Keratinocyte (primary cell): ENCODE measurements around the gene CHD8. TPM values are rescaled to one million over a fixed set of nuclear protein-coding genes. Genes with fewer than 3 reads are reported as not detected.

ENCODE experiments used
- DNase-seq: peaks from one replicate; pipeline ENCODE4 v3.0.0-alpha.2; 2011; ENCODE audit warnings: low read depth, missing footprints, low spot score
- FAIRE-seq: peaks from 2 replicates; lab custom pipeline; 2011; peaks lifted over from hg19 to GRCh38; lab: Jason Lieb, UNC
- H2AFZ ChIP-seq: 2 replicates; pipeline ENCODE4 v1.6.0; 2012; ENCODE audit warnings: low read length, control low read depth, inconsistent platforms; ENCODE audit not compliant: control insufficient read depth
- H3K27ac ChIP-seq: 2 replicates; pipeline ENCODE4 v1.5.1; 2011; ENCODE audit warnings: low read length; ENCODE audit not compliant: control insufficient read depth, insufficient read depth
- H3K27me3 ChIP-seq: 3 replicates; pipeline ENCODE4 v1.6.0; 2011; ENCODE audit warnings: low read length; ENCODE audit not compliant: control insufficient read depth, insufficient read depth; ENCODE audit errors: extremely low read depth
- H3K36me3 ChIP-seq, 2 experiments: 2 replicates in 1 of 2; 3 replicates in 1 of 2; pipeline ENCODE4 v1.5.1; 2011; ENCODE audit warnings: low read length in 2 of 2, mild to moderate bottlenecking in 1 of 2; ENCODE audit not compliant: control insufficient read depth in 2 of 2, insufficient read depth in 2 of 2; ENCODE audit errors: extremely low read depth in 1 of 2
- H3K4me1 ChIP-seq: 3 replicates; pipeline ENCODE4 v1.5.1; 2011; ENCODE audit warnings: low read length; ENCODE audit not compliant: control insufficient read depth, insufficient read depth; ENCODE audit errors: extremely low read depth
- H3K4me2 ChIP-seq: 3 replicates; pipeline ENCODE4 v1.6.0; 2011; ENCODE audit warnings: low read depth, low read length; ENCODE audit not compliant: control insufficient read depth, insufficient read depth; ENCODE audit errors: extremely low read depth
- H3K4me3 ChIP-seq, 3 experiments: fragments of 200-600 bp in 1 of 3; sonication (generic) in 1 of 3; 2 replicates in 2 of 3; 3 replicates in 1 of 3; pipeline ENCODE4 v1.5.1; 2011 to 2016; ENCODE audit warnings: low read length in 3 of 3, mild to moderate bottlenecking in 3 of 3, control low read depth in 2 of 3, inconsistent platforms in 1 of 3, low read depth in 1 of 3, mixed read lengths in 1 of 3, mixed run types in 1 of 3, moderate library complexity in 1 of 3; ENCODE audit not compliant: control insufficient read depth in 2 of 3, insufficient read depth in 2 of 3; ENCODE audit errors: extremely low read depth in 1 of 3
- H3K79me2 ChIP-seq: 2 replicates; pipeline ENCODE4 v1.6.0; 2012; ENCODE audit warnings: low read length; ENCODE audit not compliant: control insufficient read depth, insufficient read depth
- H3K9ac ChIP-seq: 3 replicates; pipeline ENCODE4 v1.6.0; 2011; ENCODE audit warnings: low read length; ENCODE audit not compliant: control insufficient read depth, insufficient read depth; ENCODE audit errors: extremely low read depth
- H3K9me1 ChIP-seq: 3 replicates; pipeline ENCODE4 v1.6.0; 2011; ENCODE audit warnings: low read length; ENCODE audit not compliant: control insufficient read depth, insufficient read depth; ENCODE audit errors: extremely low read depth
- H3K9me3 ChIP-seq: 2 replicates; pipeline ENCODE4 v1.5.1; 2012; ENCODE audit warnings: low read depth, low read length; ENCODE audit not compliant: control insufficient read depth
- H4K20me1 ChIP-seq: 3 replicates; pipeline ENCODE4 v1.6.0; 2011; ENCODE audit warnings: low read length; ENCODE audit not compliant: control insufficient read depth, insufficient read depth; ENCODE audit errors: extremely low read depth
- EZH2 ChIP-seq: IDR thresholded peaks from one replicate; pipeline ENCODE4 v1.6.1; 2012; ENCODE audit warnings: inconsistent platforms, mild to moderate bottlenecking, low read length, moderate library complexity
- dilution Hi-C: fragments of 300-500 bp; cut with MboI; formaldehyde crosslinking; loops from one replicate; pipeline ENCODE4 v1.7.0; 2020; ENCODE audit warnings: low sequenced_read_pairs; ENCODE audit not compliant: extremely low pct_ligation_motif_present
- polyA plus RNA-seq, 5 experiments: library from polyadenylated mRNA; depleted of rRNA in 3 of 5; stranded (reverse) in 3 of 5; stranded (forward) in 1 of 5; unstranded in 1 of 5; fragments of >200 nt; gene quantifications; 1 replicate in 1 of 5; 2 replicates in 3 of 5; 3 replicates in 1 of 5; pipeline versions ENCODE4 v1.2.1 to v1.2.3, GENCODE V29; 2011 to 2012; ENCODE audit warnings: missing spikeins in 2 of 5, low read depth in 1 of 5, low replicate concordance in 1 of 5
- TF ChIP-seq, protein P1 (sequence below), 3 experiments: IDR thresholded peaks in 1 of 3; conservative IDR thresholded peaks in 1 of 3; optimal IDR thresholded peaks in 1 of 3; 2 replicates in 2 of 3; 3 replicates in 1 of 3; pipeline versions ENCODE3 to v1.5.1; 2011; ENCODE audit warnings: low read length in 3 of 3, mild to moderate bottlenecking in 3 of 3, moderate library complexity in 2 of 3, control low read depth in 1 of 3, inconsistent platforms in 1 of 3; ENCODE audit not compliant: insufficient read depth in 2 of 3; ENCODE audit errors: extremely low read depth in 1 of 3

CHD8 gene
- polyA plus RNA-seq, 1 donor (not counting 4 experiments of a cell fraction or from before 2014, with no cell fraction given), result 24.7 TPM

DNA sequence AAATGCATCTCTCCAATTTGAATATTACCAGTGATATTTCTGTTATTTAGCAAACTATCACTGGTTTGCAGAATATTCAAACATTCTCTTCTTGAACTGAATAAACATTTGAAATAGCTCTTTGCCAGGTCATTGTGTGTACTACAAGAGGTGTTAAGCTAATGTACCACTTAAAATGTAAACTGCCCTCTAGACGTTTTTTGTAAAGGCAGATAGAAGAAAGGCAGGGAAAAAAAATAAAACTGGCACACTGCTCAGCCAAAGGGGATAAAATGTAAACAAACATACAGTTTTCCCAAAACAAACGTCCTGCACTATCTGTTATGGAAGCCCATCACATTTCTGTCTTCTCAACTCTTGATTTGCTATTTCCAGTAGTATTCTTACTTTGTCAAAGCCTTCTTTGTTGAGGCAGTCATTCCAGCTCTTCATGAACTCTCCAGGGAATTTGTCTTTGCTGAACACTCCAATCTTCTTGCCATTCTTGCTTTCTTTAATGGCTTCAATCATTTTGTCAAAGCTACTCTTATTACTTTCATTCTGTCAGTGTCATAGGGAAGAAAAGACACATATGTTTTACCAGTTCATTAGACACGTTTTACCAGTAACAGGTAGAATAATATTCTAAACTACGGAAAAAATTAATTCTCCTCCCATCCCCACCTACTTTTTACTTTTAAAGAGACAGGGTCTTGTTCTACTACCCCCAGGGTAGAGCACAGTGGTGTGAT lies 85.8 kb downstream of the CHD8 start:
- Histone ChIP-seq H3K27me3 (no peaks in the 10 kb centered on the region), H3K9me1 (no peaks in the 10 kb centered on the region), H2AFZ (no peak overlapping the region), H3K36me3 (peaks cover 29 to 36% of the 10 kb centered on the region in 2 experiments), H3K4me1 (no peaks in the 10 kb centered on the region), H3K9me3 (no peaks in the 10 kb centered on the region), H3K79me2 (peaks cover 14% of the 10 kb centered on the region), H4K20me1 (no peaks in the 10 kb centered on the region), H3K27ac (no peak overlapping the region), H3K4me2 (no peak overlapping the region), H3K9ac (no peak overlapping the region), H3K4me3 (no peak overlapping the region)
- no peak for DNase-seq
- dilution Hi-C loops, result no loop called here
- FAIRE-seq, result no peak
- TF ChIP-seq, protein P1, sequence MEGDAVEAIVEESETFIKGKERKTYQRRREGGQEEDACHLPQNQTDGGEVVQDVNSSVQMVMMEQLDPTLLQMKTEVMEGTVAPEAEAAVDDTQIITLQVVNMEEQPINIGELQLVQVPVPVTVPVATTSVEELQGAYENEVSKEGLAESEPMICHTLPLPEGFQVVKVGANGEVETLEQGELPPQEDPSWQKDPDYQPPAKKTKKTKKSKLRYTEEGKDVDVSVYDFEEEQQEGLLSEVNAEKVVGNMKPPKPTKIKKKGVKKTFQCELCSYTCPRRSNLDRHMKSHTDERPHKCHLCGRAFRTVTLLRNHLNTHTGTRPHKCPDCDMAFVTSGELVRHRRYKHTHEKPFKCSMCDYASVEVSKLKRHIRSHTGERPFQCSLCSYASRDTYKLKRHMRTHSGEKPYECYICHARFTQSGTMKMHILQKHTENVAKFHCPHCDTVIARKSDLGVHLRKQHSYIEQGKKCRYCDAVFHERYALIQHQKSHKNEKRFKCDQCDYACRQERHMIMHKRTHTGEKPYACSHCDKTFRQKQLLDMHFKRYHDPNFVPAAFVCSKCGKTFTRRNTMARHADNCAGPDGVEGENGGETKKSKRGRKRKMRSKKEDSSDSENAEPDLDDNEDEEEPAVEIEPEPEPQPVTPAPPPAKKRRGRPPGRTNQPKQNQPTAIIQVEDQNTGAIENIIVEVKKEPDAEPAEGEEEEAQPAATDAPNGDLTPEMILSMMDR (optimal IDR thresholded peaks at IDR 0.05 in 1 of 3, IDR thresholded peaks at IDR 0.05 in 1 of 3, conservative IDR thresholded peaks at IDR 0.05 in 1 of 3; ENCODE audit: extremely low read depth in 1 of 3, insufficient read depth in 2 of 3, low read length in 3 of 3), result no peak
- TF ChIP-seq EZH2, result no peak

DNA sequence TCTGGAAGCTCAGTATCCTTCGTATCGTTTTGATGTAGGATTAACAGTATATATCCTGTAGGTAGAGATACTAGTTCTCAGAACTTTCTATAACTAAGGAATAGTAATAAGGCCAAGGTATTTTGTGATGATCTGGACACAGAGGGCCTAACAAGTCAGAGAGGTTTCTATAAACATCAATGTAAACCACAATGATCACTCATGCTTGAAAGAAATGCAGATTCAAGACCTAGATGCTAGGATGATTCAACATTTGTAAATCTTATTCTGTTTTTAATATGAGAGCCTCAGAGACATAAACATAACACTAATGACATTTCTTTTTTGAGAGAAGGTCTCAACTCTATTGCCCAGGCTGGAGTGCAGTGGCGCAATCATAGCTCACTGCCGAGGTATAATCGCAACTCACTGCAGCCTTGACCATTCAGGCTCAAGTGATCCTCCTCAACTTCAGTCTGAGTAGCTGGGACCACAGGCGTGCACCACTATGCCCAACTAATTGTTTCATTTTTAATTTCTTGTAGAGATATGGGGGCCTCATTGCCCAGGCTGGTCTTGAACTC lies 88.3 kb downstream of the CHD8 start:
- H3K9me1 ChIP-seq, result no peaks in the 10 kb centered on the region
- TF ChIP-seq, protein P1 (optimal IDR thresholded peaks at IDR 0.05 in 1 of 3, IDR thresholded peaks at IDR 0.05 in 1 of 3, conservative IDR thresholded peaks at IDR 0.05 in 1 of 3; ENCODE audit: extremely low read depth in 1 of 3, insufficient read depth in 2 of 3, low read length in 3 of 3), result no peak
- TF ChIP-seq EZH2, result no peak
- H3K9ac ChIP-seq, result no peak overlapping the region
- H3K27ac ChIP-seq, result no peak overlapping the region
- dilution Hi-C loops, result no loop called here
- H4K20me1 ChIP-seq, result no peaks in the 10 kb centered on the region
- no peak overlapping the region for H3K4me2 ChIP-seq
- no peak overlapping the region for H3K4me3 ChIP-seq
- H3K36me3 ChIP-seq, result peaks cover 35 to 52% of the 10 kb centered on the region in 2 experiments
- no peaks in the 10 kb centered on the region for H3K4me1 ChIP-seq
- H3K79me2 ChIP-seq, result no peaks in the 10 kb centered on the region
- no peak overlapping the region for H2AFZ ChIP-seq
- H3K27me3 ChIP-seq, result no peaks in the 10 kb centered on the region
- DNase-seq, result no peak
- no peaks in the 10 kb centered on the region for H3K9me3 ChIP-seq
- no peak for FAIRE-seq
